KG1 (cell line): ENCODE measurements around the gene RBMS3.

ENCODE experiments used
- DNase-seq: peaks from one replicate; lab custom pipeline; 2025; lab: John Stamatoyannopoulos, UW

Gene RBMS3

GRCh38 chr3:29582273-29582672 is 301.4 kb downstream of the RBMS3 start:
- DNase-seq: no peak

- no peak for DNase-seq
Measured at GRCh38 chr3:29583861-29584260, 303.0 kb downstream of the RBMS3 start.

- DNase-seq: no peak
Measured at GRCh38 chr3:29585368-29585767, 304.5 kb downstream of the RBMS3 start.

GRCh38 chr3:29587340-29587739 is 306.5 kb downstream of the RBMS3 start:
- no peak for DNase-seq

GRCh38 chr3:29590012-29590411 is 309.1 kb downstream of the RBMS3 start:
- no peak for DNase-seq

- DNase-seq: no peak
Measured at GRCh38 chr3:29590461-29590860, 309.6 kb downstream of the RBMS3 start.

GRCh38 chr3:29591579-29591978 is 310.7 kb downstream of the RBMS3 start:
- DNase-seq: no peak

GRCh38 chr3:29593802-29594201 is 312.9 kb downstream of the RBMS3 start:
- no peak for DNase-seq

GRCh38 chr3:29594261-29594660 is 313.4 kb downstream of the RBMS3 start:
- no peak for DNase-seq

- no peak for DNase-seq
Measured at GRCh38 chr3:29597376-29598008, 316.6 kb downstream of the RBMS3 start.

- DNase-seq: no peak
Measured at GRCh38 chr3:29601861-29602585, 321.2 kb downstream of the RBMS3 start.

GRCh38 chr3:29605845-29606244 is 325.0 kb downstream of the RBMS3 start:
- DNase-seq: no peak

GRCh38 chr3:29606416-29606815 is 325.5 kb downstream of the RBMS3 start:
- DNase-seq: no peak

- DNase-seq: no peak
Measured at GRCh38 chr3:29608414-29609327, 327.8 kb downstream of the RBMS3 start.

- no peak for DNase-seq
Measured at GRCh38 chr3:29609328-29609811, 328.5 kb downstream of the RBMS3 start.

GRCh38 chr3:29610781-29611180 is 329.9 kb downstream of the RBMS3 start:
- no peak for DNase-seq

- DNase-seq: no peak
Measured at GRCh38 chr3:29611252-29611651, 330.4 kb downstream of the RBMS3 start.

- no peak for DNase-seq
Measured at GRCh38 chr3:29612536-29612935, 331.7 kb downstream of the RBMS3 start.

GRCh38 chr3:29614954-29615353 is 334.1 kb downstream of the RBMS3 start:
- no peak for DNase-seq

- no peak for DNase-seq
Measured at GRCh38 chr3:29618395-29619282, 337.8 kb downstream of the RBMS3 start.

GRCh38 chr3:29619676-29620075 is 338.8 kb downstream of the RBMS3 start:
- DNase-seq: no peak
